A673 (cell line): ENCODE data around the gene ST6GALNAC3. TPM values are rescaled to one million over a fixed set of nuclear protein-coding genes. Genes with fewer than 3 reads are reported as not detected.

Experiments
- BruUV-seq: library from RNA; stranded (reverse); fragments of 400-500 nt; replicated peaks from 2 replicates; lab custom pipeline; 2021; lab: Mats Ljungman, UMichigan
- CTCF ChIA-PET: fragments of 300-600 bp; sonication (Branson Sonifier 250); formaldehyde crosslinking; loops from one replicate; lab custom pipeline; 2022; ENCODE audit warnings: antibody characterized with exemption; lab: Charles Lee
- POLR2A ChIA-PET: fragments of 300-600 bp; sonication (Branson Sonifier 250); formaldehyde crosslinking; loops from one replicate; lab custom pipeline; 2022; ENCODE audit warnings: antibody characterized with exemption; ENCODE audit not compliant: low non-redundant PET; lab: Charles Lee
- DNase-seq: peaks from one replicate; pipeline ENCODE4 v3.0.0-alpha.2; 2015; ENCODE audit warnings: low spot score
- H3K27ac ChIP-seq: fragments of 200-600 bp; sonication (generic); 2 replicates; pipeline ENCODE4 v1.5.1; 2016; ENCODE audit warnings: mixed run types, low read depth, mild to moderate bottlenecking, mixed read lengths, antibody characterized with exemption, low read length; ENCODE audit not compliant: poor library complexity, severe bottlenecking
- H3K27me3 ChIP-seq: fragments of 200-600 bp; sonication (generic); replicated peaks from 2 replicates; pipeline ENCODE4 v1.6.1; 2017; ENCODE audit warnings: mixed run types, low read depth, mild to moderate bottlenecking, mixed read lengths, antibody characterized with exemption, low read length; ENCODE audit not compliant: insufficient read depth, poor library complexity
- H3K36me3 ChIP-seq: fragments of 200-600 bp; sonication (generic); 2 replicates; pipeline ENCODE4 v1.6.1; 2016; ENCODE audit warnings: mixed run types, mild to moderate bottlenecking, mixed read lengths, antibody characterized with exemption, low read length; ENCODE audit not compliant: insufficient read depth, poor library complexity, severe bottlenecking
- H3K4me1 ChIP-seq: fragments of 200-600 bp; sonication (generic); 2 replicates; pipeline ENCODE4 v1.6.1; 2017; ENCODE audit warnings: mixed run types, mild to moderate bottlenecking, mixed read lengths, antibody characterized with exemption, low read length; ENCODE audit not compliant: insufficient read depth, poor library complexity, severe bottlenecking
- H3K4me3 ChIP-seq: fragments of 200-600 bp; sonication (generic); 2 replicates; pipeline ENCODE4 v1.5.1; 2016; ENCODE audit warnings: low read depth, mixed run types, mild to moderate bottlenecking, mixed read lengths, low read length; ENCODE audit not compliant: poor library complexity, severe bottlenecking
- H3K9me3 ChIP-seq: fragments of 200-600 bp; sonication (generic); 2 replicates; pipeline ENCODE4 v1.6.1; 2016; ENCODE audit warnings: mixed run types, low read depth, mild to moderate bottlenecking, mixed read lengths, antibody characterized with exemption, low read length; ENCODE audit not compliant: poor library complexity, severe bottlenecking
- CTCF ChIP-seq: fragments of 300-800, 200-600 bp; sonication (generic); conservative IDR thresholded peaks from 2 replicates; pipeline ENCODE4 v1.5.1; 2017; ENCODE audit warnings: low read depth, mild to moderate bottlenecking, antibody characterized with exemption, low read length, moderate library complexity, mixed read lengths
- EZH2 ChIP-seq: fragments of 200-600 bp; sonication (generic); IDR thresholded peaks from 2 replicates; pipeline ENCODE4 v1.6.1; 2017; ENCODE audit warnings: borderline replicate concordance, low read depth, mild to moderate bottlenecking, mixed read lengths, antibody characterized with exemption, low read length; ENCODE audit not compliant: poor library complexity, severe bottlenecking
- intact Hi-C: fragments of 100-400 bp; cut with micrococcal nuclease; formaldehyde crosslinking; loops from one replicate; pipeline ENCODE4 v1.10.0; 2022; ENCODE audit not compliant: unreplicated experiment
- total RNA-seq: library from RNA; stranded (reverse); gene quantifications from 2 replicates; pipeline ENCODE4 v1.2.3, GENCODE V29; 2021

Gene ST6GALNAC3
- total RNA-seq, 1 experiment from 2014 or later, result 1.2 TPM

- Histone ChIP-seq H3K27ac (no peak overlapping the region), H3K27me3 (peaks cover 30% of the 10 kb centered on the region), H3K9me3 (no peaks in the 10 kb centered on the region), H3K4me3 (no peak overlapping the region), H3K36me3 (no peaks in the 10 kb centered on the region), H3K4me1 (no peaks in the 10 kb centered on the region)
- CTCF ChIA-PET, result no interaction called here
- DNase-seq, result no peak
- POLR2A ChIA-PET, result no interaction called here
- no TSS peak for BruUV-seq
- TF ChIP-seq EZH2 (no peak), CTCF (no peak)
- intact Hi-C loops, result no loop called here
Measured at GRCh38 chr1:76607717-76608116, 533.2 kb downstream of the ST6GALNAC3 start.

- Histone ChIP-seq H3K9me3 (no peaks in the 10 kb centered on the region), H3K27ac (no peak overlapping the region)
- POLR2A ChIA-PET, result no interaction called here
Measured at GRCh38 chr1:76611770-76612445, 537.4 kb downstream of the ST6GALNAC3 start.

GRCh38 chr1:76613886-76614285 is 539.3 kb downstream of the ST6GALNAC3 start:
- peaks cover 70% of the 10 kb centered on the region for H3K27me3 ChIP-seq
- POLR2A ChIA-PET, result no interaction called here
- intact Hi-C loops, result no loop called here
- TF ChIP-seq EZH2 (no peak), CTCF (no peak)
- no peaks in the 10 kb centered on the region for H3K9me3 ChIP-seq
- CTCF ChIA-PET, result no interaction called here
- H3K27ac ChIP-seq, result no peak overlapping the region
- no peak overlapping the region for H3K4me3 ChIP-seq
- no peaks in the 10 kb centered on the region for H3K36me3 ChIP-seq
- DNase-seq, result no peak
- BruUV-seq, result no TSS peak
- H3K4me1 ChIP-seq, result peaks cover 6% of the 10 kb centered on the region

More at GRCh38 chr1:76611770-76612445, 537.4 kb downstream of the ST6GALNAC3 start:
- DNase-seq, result no peak
- TF ChIP-seq CTCF (no peak), EZH2 (no peak)
- Histone ChIP-seq H3K4me1 (peaks cover 6% of the 10 kb centered on the region), H3K36me3 (no peaks in the 10 kb centered on the region), H3K4me3 (no peak overlapping the region), H3K27me3 (peaks cover 51% of the 10 kb centered on the region)
- BruUV-seq, result no TSS peak
- intact Hi-C loops, result no loop called here
- CTCF ChIA-PET, result no interaction called here
